ENCODE data around the gene IGF2BP3. TPM values are rescaled to one million over a fixed set of nuclear protein-coding genes. Genes with fewer than 3 reads are reported as not detected.
A peak's percentile ranks its signal among the peaks of the same experiment; 100 is the strongest.

IGF2BP3 gene
- total RNA-seq, 4 donors from 2014 or later: 45.8 TPM; not detected in 3

DNA sequence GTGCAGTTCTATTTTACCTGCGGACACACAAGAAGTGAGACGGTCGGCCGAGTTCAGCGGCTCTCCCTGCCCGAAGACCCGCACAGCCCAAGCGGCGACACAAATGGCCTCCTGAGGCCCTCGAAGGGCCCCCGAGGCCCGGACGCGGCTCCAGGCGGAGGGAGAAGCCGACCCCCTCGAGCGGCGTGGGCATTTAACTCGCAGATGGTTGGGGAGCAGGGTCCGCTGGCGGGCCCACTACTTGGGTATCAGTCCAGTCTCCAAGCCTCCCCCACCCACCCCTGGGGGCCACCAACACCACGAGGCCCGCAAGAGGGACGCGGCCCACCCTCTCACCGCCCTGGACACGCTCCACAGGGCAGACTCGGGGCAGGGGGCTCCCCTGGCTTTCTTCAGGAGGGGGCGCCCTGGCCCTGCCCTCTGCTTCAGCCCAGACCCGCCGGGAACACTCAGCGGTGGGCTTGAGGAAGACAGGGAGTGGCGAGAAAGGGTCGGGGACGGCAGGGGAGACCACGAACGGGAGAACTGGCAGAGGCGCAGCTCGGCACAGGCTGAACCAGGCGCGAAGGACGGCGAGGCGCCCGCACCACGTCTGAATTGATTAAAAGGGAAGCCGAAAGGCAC, 1.7 kb downstream of the IGF2BP3 start:
- Histone ChIP-seq H3K4me3 (peak overlapping the region in 1 of 2 donors; percentile 31), H3K27ac (no peak overlapping the region)

DNA sequence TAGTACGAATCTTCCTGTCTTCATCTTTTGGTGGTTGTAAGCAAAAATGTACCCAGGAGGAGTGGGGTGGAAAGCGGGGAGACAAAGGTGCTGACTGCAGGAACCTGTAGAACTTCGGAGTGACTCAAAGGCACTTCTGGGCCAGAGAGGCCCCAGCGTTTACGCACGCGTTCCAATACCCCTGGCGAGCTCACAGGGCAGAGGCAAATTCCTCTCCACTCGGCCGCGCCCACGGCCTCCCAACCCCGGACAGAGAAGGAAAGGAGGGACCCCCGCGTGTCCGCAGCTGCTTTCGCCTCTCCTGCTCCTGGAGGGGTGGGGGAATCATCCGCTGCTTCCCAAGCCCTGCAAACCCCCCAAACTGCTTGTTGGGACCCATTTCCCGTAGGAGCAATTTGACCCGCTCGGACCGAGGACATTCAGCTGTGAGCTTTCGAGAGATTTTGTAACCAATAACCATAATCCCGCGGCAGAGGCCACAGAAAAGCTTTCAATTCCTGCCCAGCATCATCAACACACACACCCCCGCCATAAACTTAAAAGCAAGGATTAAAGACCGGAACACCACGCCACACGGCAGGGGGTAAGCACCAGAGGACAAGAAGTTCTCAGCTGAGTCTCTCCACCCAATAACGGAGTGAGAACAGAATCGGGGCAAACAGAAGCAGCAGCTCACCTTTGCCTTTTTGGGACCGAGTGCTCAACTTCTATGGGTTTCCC, 2.3 kb downstream of the IGF2BP3 start:
- no peaks in the 10 kb centered on the region for H3K9me3 ChIP-seq
- no peak overlapping the region for H3K4me3 ChIP-seq
- intact Hi-C loops (cut with DNase I; ENCODE audit: low total_unique reads): no loop called here

More for the DNA sequence above, 1.7 kb downstream of the IGF2BP3 start:
- intact Hi-C loops (cut with DNase I; ENCODE audit: low total_unique reads): no loop called here
- no peak for TF ChIP-seq POLR2A (IDR thresholded peaks at IDR 0.05)
- TF ChIP-seq, protein P1, sequence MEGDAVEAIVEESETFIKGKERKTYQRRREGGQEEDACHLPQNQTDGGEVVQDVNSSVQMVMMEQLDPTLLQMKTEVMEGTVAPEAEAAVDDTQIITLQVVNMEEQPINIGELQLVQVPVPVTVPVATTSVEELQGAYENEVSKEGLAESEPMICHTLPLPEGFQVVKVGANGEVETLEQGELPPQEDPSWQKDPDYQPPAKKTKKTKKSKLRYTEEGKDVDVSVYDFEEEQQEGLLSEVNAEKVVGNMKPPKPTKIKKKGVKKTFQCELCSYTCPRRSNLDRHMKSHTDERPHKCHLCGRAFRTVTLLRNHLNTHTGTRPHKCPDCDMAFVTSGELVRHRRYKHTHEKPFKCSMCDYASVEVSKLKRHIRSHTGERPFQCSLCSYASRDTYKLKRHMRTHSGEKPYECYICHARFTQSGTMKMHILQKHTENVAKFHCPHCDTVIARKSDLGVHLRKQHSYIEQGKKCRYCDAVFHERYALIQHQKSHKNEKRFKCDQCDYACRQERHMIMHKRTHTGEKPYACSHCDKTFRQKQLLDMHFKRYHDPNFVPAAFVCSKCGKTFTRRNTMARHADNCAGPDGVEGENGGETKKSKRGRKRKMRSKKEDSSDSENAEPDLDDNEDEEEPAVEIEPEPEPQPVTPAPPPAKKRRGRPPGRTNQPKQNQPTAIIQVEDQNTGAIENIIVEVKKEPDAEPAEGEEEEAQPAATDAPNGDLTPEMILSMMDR (IDR thresholded peaks at IDR 0.05): no peak
- no peaks in the 10 kb centered on the region for H3K36me3 ChIP-seq
- DNase-seq: no peak
- H3K9me3 ChIP-seq: no peaks in the 10 kb centered on the region
- peaks cover 0 to 16% of the 10 kb centered on the region in 2 donors for H3K4me1 ChIP-seq
- peaks cover 36 to 76% of the 10 kb centered on the region in 2 donors for H3K27me3 ChIP-seq

DNA sequence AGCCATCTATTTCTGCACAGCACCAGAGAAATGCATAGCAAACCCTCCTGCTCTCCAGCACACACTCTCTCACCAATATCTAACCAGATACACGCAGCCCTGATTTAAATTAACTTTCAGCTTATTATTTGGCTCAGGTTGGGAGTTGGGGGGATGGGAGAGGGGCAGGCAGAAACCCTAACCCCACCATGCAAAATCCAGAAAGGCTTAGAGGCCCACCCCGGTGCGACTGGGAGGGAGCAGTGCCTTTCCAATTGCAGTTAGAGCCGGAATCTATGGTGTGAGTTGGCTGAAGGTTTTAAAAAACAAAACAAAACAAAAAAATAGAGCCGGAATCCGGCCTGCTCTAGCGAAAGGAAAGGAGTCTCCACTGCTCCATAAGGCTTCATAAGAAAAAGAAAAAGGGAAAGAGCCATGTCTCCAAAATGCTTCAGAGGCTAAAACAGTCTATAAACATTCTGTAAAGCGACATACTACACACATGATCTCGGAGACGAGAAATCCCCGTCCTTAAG, 2.9 kb downstream of the IGF2BP3 start:
- H3K27me3 ChIP-seq: peaks cover 26 to 69% of the 10 kb centered on the region in 2 donors

More for the DNA sequence above, 2.3 kb downstream of the IGF2BP3 start:
- TF ChIP-seq, protein P1 (IDR thresholded peaks at IDR 0.05): no peak
- TF ChIP-seq POLR2A (IDR thresholded peaks at IDR 0.05): no peak
- no peak for DNase-seq
- H3K27me3 ChIP-seq: peaks cover 29 to 75% of the 10 kb centered on the region in 2 donors
- no peak overlapping the region for H3K27ac ChIP-seq
- peaks cover 0 to 16% of the 10 kb centered on the region in 2 donors for H3K4me1 ChIP-seq
- no peaks in the 10 kb centered on the region for H3K36me3 ChIP-seq

DNA sequence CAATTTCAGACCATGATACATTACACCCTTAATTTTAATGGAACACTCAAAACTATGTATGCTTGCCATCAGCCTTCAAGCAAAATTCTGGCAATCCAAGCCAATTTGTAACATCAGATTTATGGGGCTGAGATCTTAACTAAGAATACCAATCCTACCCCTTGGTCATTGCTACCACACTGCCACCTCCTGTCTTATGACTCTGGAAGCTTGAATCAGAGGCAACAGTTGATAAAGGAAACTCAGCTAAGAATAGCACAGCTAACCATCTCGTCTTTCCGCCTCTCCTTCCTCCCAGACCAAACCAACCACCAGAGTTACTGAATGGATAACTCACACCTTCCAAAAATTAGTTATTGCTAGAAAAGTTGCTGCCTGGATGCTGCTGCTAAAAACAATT, 7.4 kb downstream of the IGF2BP3 start:
- Histone ChIP-seq H3K27ac (no peak overlapping the region), H3K9me3 (no peaks in the 10 kb centered on the region), H3K36me3 (no peaks in the 10 kb centered on the region), H3K27me3 (peaks cover 5 to 32% of the 10 kb centered on the region in 2 donors), H3K4me1 (no peaks in the 10 kb centered on the region), H3K4me3 (no peak overlapping the region)
- no peak for DNase-seq
- intact Hi-C loops (cut with DNase I; ENCODE audit: low total_unique reads): no loop called here
- no peak for TF ChIP-seq POLR2A (IDR thresholded peaks at IDR 0.05)
- TF ChIP-seq, protein P1 (IDR thresholded peaks at IDR 0.05): no peak

More for the DNA sequence above, 2.9 kb downstream of the IGF2BP3 start:
- no peak for DNase-seq
- Histone ChIP-seq H3K4me1 (peaks cover 0 to 16% of the 10 kb centered on the region in 2 donors), H3K4me3 (no peak overlapping the region), H3K9me3 (no peaks in the 10 kb centered on the region), H3K27ac (no peak overlapping the region), H3K36me3 (no peaks in the 10 kb centered on the region)
- TF ChIP-seq POLR2A (IDR thresholded peaks at IDR 0.05): no peak
- intact Hi-C loops (cut with DNase I; ENCODE audit: low total_unique reads): no loop called here

DNA sequence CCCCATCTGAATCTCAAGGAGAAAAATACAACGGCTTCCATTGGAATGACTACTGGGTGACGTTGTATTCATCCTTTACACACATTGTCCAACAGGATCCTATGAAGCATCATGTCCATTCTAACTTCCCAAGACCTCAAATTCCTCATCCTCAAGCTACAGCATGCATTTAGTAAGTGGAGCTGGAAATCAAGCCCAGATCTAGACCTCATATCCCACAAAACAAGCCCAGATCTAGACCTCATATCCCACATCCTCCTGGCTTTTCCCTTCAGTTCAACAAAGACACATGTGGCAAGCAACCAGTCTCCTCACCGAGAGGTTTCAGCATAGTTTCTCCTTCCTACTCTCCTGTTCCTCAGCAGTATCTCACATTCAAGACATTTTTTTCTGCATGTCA, 12.2 kb downstream of the IGF2BP3 start:
- H3K36me3 ChIP-seq: no peaks in the 10 kb centered on the region
- H3K27ac ChIP-seq: no peak overlapping the region
- H3K9me3 ChIP-seq: no peaks in the 10 kb centered on the region
- TF ChIP-seq, protein P1 (IDR thresholded peaks at IDR 0.05): no peak
- TF ChIP-seq POLR2A (IDR thresholded peaks at IDR 0.05): no peak
- H3K4me3 ChIP-seq: no peak overlapping the region
- H3K27me3 ChIP-seq: peaks cover 0 to 5% of the 10 kb centered on the region in 2 donors
- intact Hi-C loops (cut with DNase I; ENCODE audit: low total_unique reads): no loop called here
- H3K4me1 ChIP-seq: no peaks in the 10 kb centered on the region
- DNase-seq: no peak
